ENCODE measurements around the gene GSTM3. TPM values are rescaled to one million over a fixed set of nuclear protein-coding genes. Genes with fewer than 3 reads are reported as not detected.
"Not testable (repeated sequence)": the region's sequence is repeated elsewhere in the genome, so short reads cannot be mapped to it uniquely, and the experiment has no call there.

GSTM3 gene
- total and polyA plus RNA-seq, 2 donors from 2014 or later = 54.7 to 405 TPM

DNA sequence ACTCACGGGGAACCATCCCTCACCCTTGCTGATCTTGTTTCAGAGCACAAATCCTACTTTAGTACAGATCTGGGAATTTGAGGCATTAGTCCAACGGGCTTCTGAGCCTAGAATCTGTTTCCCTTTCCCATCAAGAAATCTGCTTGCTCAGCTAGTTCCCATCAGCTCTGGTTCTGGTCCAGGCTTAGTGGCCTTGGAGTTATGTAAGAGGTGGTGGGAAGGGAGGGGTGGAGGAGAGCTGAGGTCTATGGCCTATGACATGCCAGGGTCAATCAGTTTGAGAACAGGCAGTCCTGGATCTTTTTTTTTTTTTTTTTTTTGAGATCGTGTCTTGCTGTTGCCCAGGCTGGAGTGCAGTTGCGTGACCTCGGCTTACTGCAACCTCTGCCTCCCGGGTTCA is 49.1 kb downstream of the GSTM3 start:
- TF ChIP-seq, protein P1, sequence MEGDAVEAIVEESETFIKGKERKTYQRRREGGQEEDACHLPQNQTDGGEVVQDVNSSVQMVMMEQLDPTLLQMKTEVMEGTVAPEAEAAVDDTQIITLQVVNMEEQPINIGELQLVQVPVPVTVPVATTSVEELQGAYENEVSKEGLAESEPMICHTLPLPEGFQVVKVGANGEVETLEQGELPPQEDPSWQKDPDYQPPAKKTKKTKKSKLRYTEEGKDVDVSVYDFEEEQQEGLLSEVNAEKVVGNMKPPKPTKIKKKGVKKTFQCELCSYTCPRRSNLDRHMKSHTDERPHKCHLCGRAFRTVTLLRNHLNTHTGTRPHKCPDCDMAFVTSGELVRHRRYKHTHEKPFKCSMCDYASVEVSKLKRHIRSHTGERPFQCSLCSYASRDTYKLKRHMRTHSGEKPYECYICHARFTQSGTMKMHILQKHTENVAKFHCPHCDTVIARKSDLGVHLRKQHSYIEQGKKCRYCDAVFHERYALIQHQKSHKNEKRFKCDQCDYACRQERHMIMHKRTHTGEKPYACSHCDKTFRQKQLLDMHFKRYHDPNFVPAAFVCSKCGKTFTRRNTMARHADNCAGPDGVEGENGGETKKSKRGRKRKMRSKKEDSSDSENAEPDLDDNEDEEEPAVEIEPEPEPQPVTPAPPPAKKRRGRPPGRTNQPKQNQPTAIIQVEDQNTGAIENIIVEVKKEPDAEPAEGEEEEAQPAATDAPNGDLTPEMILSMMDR (IDR thresholded peaks at IDR 0.05; ENCODE audit: borderline replicate concordance, extremely low read depth, insufficient read depth) = no peak
- no peaks in the 10 kb centered on the region for H3K27me3 ChIP-seq (ENCODE audit: control insufficient read depth, insufficient read depth, low read length)
- H3K27ac ChIP-seq (ENCODE audit: low read depth in 2 of 2, low read length in 2 of 2) = no peak overlapping the region
- DNase-seq (no peak), FAIRE-seq (no peak)
- no peak overlapping the region for H3K4me3 ChIP-seq (ENCODE audit: low read length in 3 of 3)
- H3K36me3 ChIP-seq (ENCODE audit: control insufficient read depth in 2 of 3, insufficient read depth in 3 of 3, low read length in 3 of 3) = no peaks in the 10 kb centered on the region
- no peaks in the 10 kb centered on the region for H3K4me1 ChIP-seq (ENCODE audit: control insufficient read depth in 2 of 3, insufficient read depth in 2 of 3, low read depth in 1 of 3, low read length in 3 of 3)
- intact Hi-C loops (cut with DNase I) = no loop called here
- no peak overlapping the region for H3K9ac ChIP-seq (ENCODE audit: low read length in 3 of 3)
- no peaks in the 10 kb centered on the region for H3K9me3 ChIP-seq (ENCODE audit: control insufficient read depth in 2 of 3, insufficient read depth in 1 of 3, low read length in 3 of 3)

DNA sequence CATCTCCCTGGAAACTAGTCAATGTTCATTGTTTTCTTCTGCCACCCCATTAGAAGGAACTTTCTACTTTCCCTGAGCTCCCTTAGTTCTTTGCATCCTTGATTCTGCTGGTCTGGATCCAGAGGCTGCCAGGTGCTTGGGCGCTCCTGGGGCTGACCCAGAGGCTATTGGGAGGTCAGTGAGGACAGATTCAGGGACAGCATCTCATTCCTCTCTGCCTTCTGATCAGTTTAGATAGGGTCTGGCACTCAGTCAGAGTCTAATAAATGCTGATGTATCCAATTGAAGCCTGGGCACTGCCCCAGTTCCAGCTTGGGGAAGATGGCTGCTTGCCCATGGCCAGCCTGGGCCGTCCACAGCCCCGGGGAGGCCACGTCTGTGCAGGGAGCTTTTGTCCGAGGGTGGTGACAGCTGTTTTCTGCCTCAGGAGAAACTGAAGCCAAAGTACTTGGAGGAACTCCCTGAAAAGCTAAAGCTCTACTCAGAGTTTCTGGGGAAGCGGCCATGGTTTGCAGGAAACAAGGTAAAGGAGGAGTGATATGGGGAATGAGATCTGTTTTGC is 50.9 kb downstream of the GSTM3 start:
- Histone ChIP-seq H3K9ac (ENCODE audit: low read length in 3 of 3) (no peak overlapping the region), H3K27me3 (ENCODE audit: control insufficient read depth, insufficient read depth, low read length) (no peaks in the 10 kb centered on the region), H3K4me3 (ENCODE audit: low read length in 3 of 3) (no peak overlapping the region), H3K4me1 (ENCODE audit: control insufficient read depth in 2 of 3, insufficient read depth in 2 of 3, low read depth in 1 of 3, low read length in 3 of 3) (no peaks in the 10 kb centered on the region), H3K27ac (ENCODE audit: low read depth in 2 of 2, low read length in 2 of 2) (no peak overlapping the region), H3K36me3 (ENCODE audit: control insufficient read depth in 2 of 3, insufficient read depth in 3 of 3, low read length in 3 of 3) (no peaks in the 10 kb centered on the region), H3K9me3 (ENCODE audit: control insufficient read depth in 2 of 3, insufficient read depth in 1 of 3, low read length in 3 of 3) (no peaks in the 10 kb centered on the region)
- intact Hi-C loops (cut with DNase I) = no loop called here
- no peak for DNase-seq
- TF ChIP-seq, protein P1 (IDR thresholded peaks at IDR 0.05; ENCODE audit: borderline replicate concordance, extremely low read depth, insufficient read depth) = no peak
- no peak for FAIRE-seq

DNA sequence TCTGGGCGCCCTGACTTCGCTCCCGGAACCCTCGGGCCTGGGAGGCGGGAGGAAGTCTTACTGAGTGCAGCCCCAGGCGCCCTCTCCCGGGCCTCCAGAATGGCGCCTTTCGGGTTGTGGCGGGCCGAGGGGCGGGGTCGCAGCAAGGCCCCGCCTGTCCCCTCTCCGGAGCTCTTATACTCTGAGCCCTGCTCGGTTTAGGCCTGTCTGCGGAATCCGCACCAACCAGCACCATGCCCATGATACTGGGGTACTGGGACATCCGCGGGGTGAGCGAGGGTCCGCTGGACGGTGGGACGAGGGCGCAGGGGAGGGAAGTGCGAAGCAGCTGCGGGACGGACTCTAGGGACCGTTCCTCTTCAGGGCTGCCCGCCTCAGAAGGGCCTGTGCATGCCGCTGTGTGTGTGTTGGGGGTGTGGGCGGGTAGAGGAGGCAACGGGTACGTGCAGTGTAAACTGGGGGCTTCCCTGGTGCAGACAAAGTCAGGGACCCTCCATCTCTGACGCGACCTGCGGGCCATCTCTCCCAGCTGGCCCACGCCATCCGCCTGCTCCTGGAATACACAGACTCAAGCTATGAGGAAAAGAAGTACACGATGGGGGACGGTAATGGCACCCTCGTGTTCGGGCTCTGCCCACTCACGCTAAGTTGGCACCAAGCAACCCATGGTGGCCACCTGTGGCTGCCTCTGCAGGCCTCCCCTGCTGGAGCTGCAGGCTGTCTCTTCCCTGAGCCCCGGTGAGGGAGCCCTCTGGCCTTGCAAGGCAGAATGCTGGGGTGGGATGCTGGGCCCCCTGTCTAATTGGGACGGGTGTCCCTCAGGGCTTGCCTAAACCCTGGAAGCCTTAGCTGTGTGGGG is 53.0 kb downstream of the GSTM3 start, which contains the start of gene GSTM1:
Gene GSTM1, plus strand, starts transcription at position 177 of the 859 bp plus-strand sequence. Its CDS starts 57 bp downstream, at position 234.
- no peaks in the 10 kb centered on the region for H3K4me1 ChIP-seq (ENCODE audit: control insufficient read depth in 2 of 3, insufficient read depth in 2 of 3, low read depth in 1 of 3, low read length in 3 of 3)
- H3K9me3 ChIP-seq (ENCODE audit: control insufficient read depth in 2 of 3, insufficient read depth in 1 of 3, low read length in 3 of 3) = no peaks in the 10 kb centered on the region
- TF ChIP-seq, protein P1 (IDR thresholded peaks at IDR 0.05; ENCODE audit: borderline replicate concordance, extremely low read depth, insufficient read depth) = peak; percentile 32
- H3K4me3 ChIP-seq (ENCODE audit: low read length in 3 of 3) = peak within 1 kb of the TSS in 1 of 3 donors; percentile 67
- H3K36me3 ChIP-seq (ENCODE audit: control insufficient read depth in 2 of 3, insufficient read depth in 3 of 3, low read length in 3 of 3) = no peaks in the 10 kb centered on the region
- no peaks in the 10 kb centered on the region for H3K27me3 ChIP-seq (ENCODE audit: control insufficient read depth, insufficient read depth, low read length)
- no peak within 1 kb of the TSS for H3K27ac ChIP-seq (ENCODE audit: low read depth in 2 of 2, low read length in 2 of 2)
- no peak for FAIRE-seq
- peak in 3 of 5 donors; percentile 91 to 95 (median 93) for DNase-seq
- peak within 1 kb of the TSS in 1 of 3 donors; percentile 73 for H3K9ac ChIP-seq (ENCODE audit: low read length in 3 of 3)
- intact Hi-C loops (cut with DNase I) = no loop called here

DNA sequence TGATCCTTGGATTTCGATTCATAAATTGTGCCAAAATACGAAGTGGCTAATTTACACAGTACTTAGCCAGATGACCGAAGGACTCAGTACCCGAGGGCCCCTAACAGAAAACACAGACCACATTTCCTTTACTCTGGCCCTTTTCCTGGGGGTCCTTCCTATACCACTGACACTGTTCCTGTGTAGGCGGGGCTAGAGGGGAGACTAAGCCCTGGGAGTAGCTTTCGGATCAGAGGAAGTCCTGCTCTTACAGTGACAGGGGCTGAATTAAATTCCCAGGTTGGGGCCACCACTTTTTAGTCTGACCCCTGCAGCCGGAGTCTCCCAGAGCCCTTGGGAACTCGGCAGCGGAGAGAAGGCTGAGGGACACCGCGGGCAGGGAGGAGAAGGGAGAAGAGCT is 53.7 kb downstream of the GSTM3 start:
- DNase-seq; H3K27ac ChIP-seq (ENCODE audit: low read depth in 2 of 2, low read length in 2 of 2): not testable (repeated sequence)

DNA sequence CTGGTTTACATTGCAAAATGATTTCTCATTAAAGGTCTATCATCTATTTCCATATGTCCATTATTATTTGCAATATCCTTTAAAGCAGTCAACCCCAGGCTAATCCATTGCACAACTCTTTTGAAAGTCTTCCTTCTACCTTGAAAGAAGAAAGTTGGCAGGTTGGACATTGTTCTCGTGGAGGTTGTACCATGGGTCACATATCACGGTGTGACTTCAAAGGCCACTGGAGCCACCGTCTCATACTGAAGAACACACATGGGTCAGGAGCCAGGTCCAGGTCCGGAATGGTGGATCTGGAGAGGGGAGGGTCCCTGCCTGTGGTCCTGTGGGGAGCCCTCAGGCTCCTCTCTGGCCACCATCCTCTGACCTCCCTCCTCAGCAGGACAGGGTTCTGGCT is 54.9 kb downstream of the GSTM3 start:
- H3K9me3 ChIP-seq (ENCODE audit: control insufficient read depth in 2 of 3, insufficient read depth in 1 of 3, low read length in 3 of 3); intact Hi-C loops (cut with DNase I); H3K27me3 ChIP-seq (ENCODE audit: control insufficient read depth, insufficient read depth, low read length); H3K9ac ChIP-seq (ENCODE audit: low read length in 3 of 3); DNase-seq; H3K4me1 ChIP-seq (ENCODE audit: control insufficient read depth in 2 of 3, insufficient read depth in 2 of 3, low read depth in 1 of 3, low read length in 3 of 3); FAIRE-seq; H3K27ac ChIP-seq (ENCODE audit: low read depth in 2 of 2, low read length in 2 of 2); H3K4me3 ChIP-seq (ENCODE audit: low read length in 3 of 3); H3K36me3 ChIP-seq (ENCODE audit: control insufficient read depth in 2 of 3, insufficient read depth in 3 of 3, low read length in 3 of 3): not testable (repeated sequence)

More for the DNA sequence above, 53.7 kb downstream of the GSTM3 start:
- H3K27me3 ChIP-seq (ENCODE audit: control insufficient read depth, insufficient read depth, low read length); FAIRE-seq; H3K9ac ChIP-seq (ENCODE audit: low read length in 3 of 3); intact Hi-C loops (cut with DNase I); H3K9me3 ChIP-seq (ENCODE audit: control insufficient read depth in 2 of 3, insufficient read depth in 1 of 3, low read length in 3 of 3); H3K36me3 ChIP-seq (ENCODE audit: control insufficient read depth in 2 of 3, insufficient read depth in 3 of 3, low read length in 3 of 3); H3K4me1 ChIP-seq (ENCODE audit: control insufficient read depth in 2 of 3, insufficient read depth in 2 of 3, low read depth in 1 of 3, low read length in 3 of 3): not testable (repeated sequence)
- H3K4me3 ChIP-seq (ENCODE audit: low read length in 3 of 3) = peak overlapping the region in 1 of 3 donors; percentile 67

DNA sequence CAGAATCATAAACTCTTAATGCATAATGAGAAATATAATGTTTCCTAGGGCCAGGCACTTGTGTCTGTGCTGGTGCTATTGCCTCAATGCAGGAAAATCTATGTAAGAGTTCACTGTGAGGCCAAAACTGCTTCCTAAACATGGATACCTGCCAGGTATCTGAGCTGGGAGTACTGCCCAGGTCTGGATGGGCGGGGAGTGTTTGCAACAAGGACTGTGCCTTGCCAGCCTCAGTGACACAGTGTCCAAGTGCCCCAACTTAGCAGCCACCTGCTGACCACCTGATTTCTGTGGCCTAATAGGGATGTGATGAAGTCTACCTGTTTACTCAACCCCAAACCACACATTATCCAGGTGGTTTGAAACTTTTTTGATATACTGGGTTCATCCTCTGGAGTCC is 55.4 kb downstream of the GSTM3 start:
- intact Hi-C loops (cut with DNase I); FAIRE-seq; DNase-seq; H3K4me1 ChIP-seq (ENCODE audit: control insufficient read depth in 2 of 3, insufficient read depth in 2 of 3, low read depth in 1 of 3, low read length in 3 of 3); H3K4me3 ChIP-seq (ENCODE audit: low read length in 3 of 3); H3K27me3 ChIP-seq (ENCODE audit: control insufficient read depth, insufficient read depth, low read length); H3K27ac ChIP-seq (ENCODE audit: low read depth in 2 of 2, low read length in 2 of 2); H3K36me3 ChIP-seq (ENCODE audit: control insufficient read depth in 2 of 3, insufficient read depth in 3 of 3, low read length in 3 of 3); H3K9me3 ChIP-seq (ENCODE audit: control insufficient read depth in 2 of 3, insufficient read depth in 1 of 3, low read length in 3 of 3); H3K9ac ChIP-seq (ENCODE audit: low read length in 3 of 3): not testable (repeated sequence)

All from kidney (tissue), 14 donors.